ENCODE measurements around the gene APP.

- TF ChIP-seq CTCF (IDR thresholded peaks at IDR 0.05) (no peak), ZFX (IDR thresholded peaks at IDR 0.05; ENCODE audit: borderline replicate concordance) (no peak)
Observed at GRCh38 chr21:26020510-26020909, 150.1 kb downstream of the APP start.

All from 22Rv1 (cell line).